OCI-LY3 (cell line): ENCODE measurements around the gene CXCL1.

Experiments
- EZH2phosphoT487 ChIP-seq: fragments of 200-600 bp; shearing (Covaris generic); IDR thresholded peaks from 2 replicates; pipeline ENCODE4 v1.6.1; 2018; ENCODE audit warnings: antibody characterized with exemption, mixed run types, low read depth
- TF ChIP-seq, protein P1 (sequence below): fragments of 200-600, 300-600 bp; sonication (generic); IDR thresholded peaks from 2 replicates; pipeline ENCODE4 v1.5.1; 2014; ENCODE audit warnings: antibody characterized with exemption, low read length, low read depth

DNA sequence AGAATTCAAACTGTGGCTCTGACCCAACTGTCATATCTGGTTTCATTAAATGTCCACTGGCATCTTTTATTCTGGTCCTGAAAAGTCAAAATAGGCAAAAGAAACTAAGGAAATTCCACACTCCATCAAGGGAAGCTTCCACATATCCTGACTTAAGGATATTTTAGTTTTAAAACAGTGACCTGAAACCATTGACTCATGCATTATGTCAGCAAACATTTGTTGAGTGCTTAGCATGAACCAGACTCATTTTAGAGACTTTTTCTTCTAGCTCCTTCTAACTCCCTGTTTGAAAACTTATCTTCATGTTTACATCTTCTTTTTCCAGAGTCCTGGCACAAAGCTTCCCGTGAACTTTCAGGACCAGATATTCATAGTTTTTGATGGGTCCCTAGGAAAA lies 6.9 kb upstream of the CXCL1 start:
- TF ChIP-seq, protein P1, sequence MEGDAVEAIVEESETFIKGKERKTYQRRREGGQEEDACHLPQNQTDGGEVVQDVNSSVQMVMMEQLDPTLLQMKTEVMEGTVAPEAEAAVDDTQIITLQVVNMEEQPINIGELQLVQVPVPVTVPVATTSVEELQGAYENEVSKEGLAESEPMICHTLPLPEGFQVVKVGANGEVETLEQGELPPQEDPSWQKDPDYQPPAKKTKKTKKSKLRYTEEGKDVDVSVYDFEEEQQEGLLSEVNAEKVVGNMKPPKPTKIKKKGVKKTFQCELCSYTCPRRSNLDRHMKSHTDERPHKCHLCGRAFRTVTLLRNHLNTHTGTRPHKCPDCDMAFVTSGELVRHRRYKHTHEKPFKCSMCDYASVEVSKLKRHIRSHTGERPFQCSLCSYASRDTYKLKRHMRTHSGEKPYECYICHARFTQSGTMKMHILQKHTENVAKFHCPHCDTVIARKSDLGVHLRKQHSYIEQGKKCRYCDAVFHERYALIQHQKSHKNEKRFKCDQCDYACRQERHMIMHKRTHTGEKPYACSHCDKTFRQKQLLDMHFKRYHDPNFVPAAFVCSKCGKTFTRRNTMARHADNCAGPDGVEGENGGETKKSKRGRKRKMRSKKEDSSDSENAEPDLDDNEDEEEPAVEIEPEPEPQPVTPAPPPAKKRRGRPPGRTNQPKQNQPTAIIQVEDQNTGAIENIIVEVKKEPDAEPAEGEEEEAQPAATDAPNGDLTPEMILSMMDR, result no peak
- TF ChIP-seq EZH2phosphoT487, result no peak
